AG04449 (cell line): ENCODE data around the gene CNTN4.

Experiments used
- CTCF ChIA-PET: fragments of 350-600 bp; formaldehyde crosslinking; extraction: SDS; loops from one replicate; lab custom pipeline; 2021; ENCODE audit warnings: antibody characterized with exemption; lab: Yijun Ruan, JAX
- POLR2A ChIA-PET: fragments of 400-600, 350-600 bp; formaldehyde crosslinking; extraction: SDS; loops from one replicate; lab custom pipeline; 2020; ENCODE audit warnings: antibody characterized with exemption, inconsistent platforms; lab: Yijun Ruan, JAX
- DNase-seq: peaks from one replicate; pipeline ENCODE4 v3.0.0-alpha.2; 2010; ENCODE audit warnings: low read depth, low spot score
- H3K4me3 ChIP-seq: 2 replicates; pipeline ENCODE4 v1.5.1; 2011; ENCODE audit warnings: low read depth, mild to moderate bottlenecking, control low read depth, low read length
- CTCF ChIP-seq: IDR thresholded peaks from one replicate; pipeline ENCODE4 v1.5.1; 2011; ENCODE audit warnings: mild to moderate bottlenecking, moderate library complexity, low read length, control low read depth, inconsistent platforms; ENCODE audit not compliant: insufficient read depth; ENCODE audit errors: missing control alignments

The CNTN4 gene

GRCh38 chr3:2774481-2775249, 676.0 kb downstream of the CNTN4 start:
- TF ChIP-seq CTCF: no peak
- no peak overlapping the region for H3K4me3 ChIP-seq
- ChIA-PET CTCF (no interaction called here), POLR2A (no interaction called here)
- no peak for DNase-seq

GRCh38 chr3:2783261-2783660, 684.6 kb downstream of the CNTN4 start:
- DNase-seq: no peak
- POLR2A ChIA-PET: no interaction called here
- no peak overlapping the region for H3K4me3 ChIP-seq
- no peak for TF ChIP-seq CTCF
- CTCF ChIA-PET: no interaction called here

- no peak for TF ChIP-seq CTCF
- ChIA-PET POLR2A (no interaction called here), CTCF (no interaction called here)
- no peak for DNase-seq
- H3K4me3 ChIP-seq: no peak overlapping the region
Observed at GRCh38 chr3:2784627-2785026, 686.0 kb downstream of the CNTN4 start.

- no peak for TF ChIP-seq CTCF
- ChIA-PET POLR2A (no interaction called here), CTCF (no interaction called here)
- DNase-seq: no peak
- H3K4me3 ChIP-seq: no peak overlapping the region
Observed at GRCh38 chr3:2790266-2790815, 691.7 kb downstream of the CNTN4 start.

GRCh38 chr3:2792432-2792831, 693.8 kb downstream of the CNTN4 start:
- TF ChIP-seq CTCF: no peak
- ChIA-PET CTCF (no interaction called here), POLR2A (no interaction called here)
- no peak for DNase-seq
- H3K4me3 ChIP-seq: no peak overlapping the region

GRCh38 chr3:2793987-2794386, 695.3 kb downstream of the CNTN4 start:
- CTCF ChIA-PET: no interaction called here
- POLR2A ChIA-PET: no interaction called here
- H3K4me3 ChIP-seq: no peak overlapping the region
- no peak for TF ChIP-seq CTCF
- DNase-seq: no peak
